Panc1 (cell line): ENCODE data around the gene SERPINB2.

Experiments used
- CTCF ChIP-seq: fragments of 450-650 bp; IDR thresholded peaks from 2 replicates; pipeline ENCODE4 v1.5.1; 2017; ENCODE audit warnings: mild to moderate bottlenecking
- POLR2AphosphoS5 ChIP-seq: IDR thresholded peaks from 2 replicates; pipeline ENCODE4 v1.6.1; 2012; ENCODE audit warnings: mild to moderate bottlenecking, low read depth, low read length, moderate library complexity
- REST ChIP-seq, 2 experiments: IDR thresholded peaks; 2 replicates each; pipeline ENCODE4 v1.6.1; 2011 to 2012; ENCODE audit warnings: low read depth in 2 of 2, control low read depth in 1 of 2, low read length in 1 of 2, mild to moderate bottlenecking in 1 of 2, moderate library complexity in 1 of 2; ENCODE audit not compliant: insufficient read depth in 1 of 2
- SIN3A ChIP-seq: IDR thresholded peaks from 2 replicates; pipeline ENCODE4 v1.6.1; 2012; ENCODE audit warnings: low read depth, mild to moderate bottlenecking, low read length, moderate library complexity, borderline replicate concordance; ENCODE audit not compliant: insufficient read depth
- TCF7L2 ChIP-seq: IDR thresholded peaks from 2 replicates; pipeline ENCODE4 v1.6.1; 2011; ENCODE audit warnings: mild to moderate bottlenecking, low read depth, low read length, inconsistent platforms

- TF ChIP-seq TCF7L2, result no peak
- no peak for TF ChIP-seq POLR2AphosphoS5
- no peak for TF ChIP-seq CTCF
- no peak for TF ChIP-seq SIN3A
- no peak for TF ChIP-seq REST (IDR thresholded peaks at IDR 0.05; ENCODE audit: insufficient read depth in 1 of 2, low read depth in 2 of 2, low read length in 1 of 2)
Measured at GRCh38 chr18:63922049-63922448, 34.5 kb downstream of the SERPINB2 start.
